Right forelimb (tissue), 1 donor: ENCODE results near the gene GLG1.
"Not testable (repeated sequence)": the region's sequence is repeated elsewhere in the genome, so short reads cannot be mapped to it uniquely, and the experiment has no call there.

Source experiments
- DNase-seq: peaks from one replicate; pipeline ENCODE4 v3.0.0-alpha.2; 2018

GLG1 gene

GRCh38 chr16:74404148-74404933 lies 202.6 kb downstream of the GLG1 start:
- DNase-seq = not testable (repeated sequence)

- not testable (repeated sequence) for DNase-seq
Measured at GRCh38 chr16:74400238-74400637, 206.7 kb downstream of the GLG1 start.

GRCh38 chr16:74398212-74398895 lies 208.6 kb downstream of the GLG1 start:
- DNase-seq = peak; percentile 49
